ENCODE results near the gene CSDE1.

CSDE1 gene

DNA sequence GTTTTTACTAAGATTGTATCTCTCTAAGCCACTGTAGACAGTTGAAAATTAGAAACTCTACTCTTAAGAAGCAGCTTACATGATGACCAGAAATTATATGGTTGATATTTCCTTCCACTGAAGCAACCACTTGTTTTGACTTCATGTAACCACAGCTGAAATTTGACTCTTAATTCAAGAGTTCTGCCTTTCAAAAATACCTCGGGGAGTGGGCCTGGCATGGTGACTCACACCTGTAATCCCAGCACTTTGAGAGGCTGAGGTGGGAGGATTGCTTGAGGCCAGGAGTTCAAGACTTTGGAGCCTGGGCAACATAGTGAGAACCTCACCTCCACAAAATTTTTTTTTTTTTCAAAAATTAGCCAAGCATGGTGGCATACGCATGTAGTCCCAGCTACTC lies 66.7 kb downstream of the CSDE1 start:
- TF ChIP-seq, protein P1, sequence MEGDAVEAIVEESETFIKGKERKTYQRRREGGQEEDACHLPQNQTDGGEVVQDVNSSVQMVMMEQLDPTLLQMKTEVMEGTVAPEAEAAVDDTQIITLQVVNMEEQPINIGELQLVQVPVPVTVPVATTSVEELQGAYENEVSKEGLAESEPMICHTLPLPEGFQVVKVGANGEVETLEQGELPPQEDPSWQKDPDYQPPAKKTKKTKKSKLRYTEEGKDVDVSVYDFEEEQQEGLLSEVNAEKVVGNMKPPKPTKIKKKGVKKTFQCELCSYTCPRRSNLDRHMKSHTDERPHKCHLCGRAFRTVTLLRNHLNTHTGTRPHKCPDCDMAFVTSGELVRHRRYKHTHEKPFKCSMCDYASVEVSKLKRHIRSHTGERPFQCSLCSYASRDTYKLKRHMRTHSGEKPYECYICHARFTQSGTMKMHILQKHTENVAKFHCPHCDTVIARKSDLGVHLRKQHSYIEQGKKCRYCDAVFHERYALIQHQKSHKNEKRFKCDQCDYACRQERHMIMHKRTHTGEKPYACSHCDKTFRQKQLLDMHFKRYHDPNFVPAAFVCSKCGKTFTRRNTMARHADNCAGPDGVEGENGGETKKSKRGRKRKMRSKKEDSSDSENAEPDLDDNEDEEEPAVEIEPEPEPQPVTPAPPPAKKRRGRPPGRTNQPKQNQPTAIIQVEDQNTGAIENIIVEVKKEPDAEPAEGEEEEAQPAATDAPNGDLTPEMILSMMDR (IDR thresholded peaks at IDR 0.05) = no peak

GRCh38 chr1:114690148-114690547 lies 67.6 kb downstream of the CSDE1 start:
- TF ChIP-seq, protein P1 (IDR thresholded peaks at IDR 0.05) = no peak

DNA sequence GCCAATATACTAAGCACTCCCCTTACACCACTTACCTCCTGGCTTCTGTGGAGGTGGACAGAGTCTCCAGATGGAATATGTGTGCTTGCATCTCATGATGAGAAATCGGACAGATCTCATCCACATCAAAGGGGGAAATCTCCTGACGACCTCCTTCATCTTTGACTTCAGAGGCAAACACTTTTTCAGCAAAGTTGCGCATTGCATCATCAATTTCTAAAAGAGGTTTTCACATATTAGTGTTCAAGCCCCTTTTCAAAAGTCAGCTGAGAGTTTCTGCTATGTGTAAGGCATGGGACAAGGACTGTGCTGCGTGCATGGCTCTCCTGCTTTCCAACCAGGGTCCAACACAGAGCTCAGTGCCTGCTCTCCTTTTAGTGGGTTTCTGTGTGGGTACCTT lies 69.3 kb downstream of the CSDE1 start:
- TF ChIP-seq, protein P1 (IDR thresholded peaks at IDR 0.05) = no peak

GRCh38 chr1:114685851-114686250 lies 71.9 kb downstream of the CSDE1 start:
- TF ChIP-seq, protein P1 (IDR thresholded peaks at IDR 0.05) = no peak

GRCh38 chr1:114677691-114678090 lies 80.1 kb downstream of the CSDE1 start:
- TF ChIP-seq, protein P1 (IDR thresholded peaks at IDR 0.05) = no peak

GRCh38 chr1:114676115-114676514 lies 81.7 kb downstream of the CSDE1 start:
- TF ChIP-seq, protein P1 (IDR thresholded peaks at IDR 0.05) = no peak

DNA sequence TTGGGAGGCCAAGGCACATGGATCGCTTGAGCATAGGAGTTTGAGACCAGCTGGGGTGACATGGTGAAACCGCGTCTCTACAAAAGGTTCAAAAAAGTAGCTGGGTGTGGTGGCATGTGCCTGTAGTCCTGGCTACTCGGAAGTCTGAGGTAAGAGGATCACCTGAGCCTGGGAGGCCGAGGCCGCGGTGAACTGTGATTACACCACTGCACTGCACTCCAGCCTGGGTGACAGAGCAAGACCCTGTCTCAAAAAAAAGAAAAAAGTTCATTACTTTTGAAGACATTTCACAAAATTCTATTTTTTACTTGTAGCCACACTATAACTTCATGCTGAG lies 85.9 kb downstream of the CSDE1 start:
- TF ChIP-seq, protein P1 (IDR thresholded peaks at IDR 0.05) = no peak
